ENCODE data around the gene HOXD3. TPM values are rescaled to one million over a fixed set of nuclear protein-coding genes. Genes with fewer than 3 reads are reported as not detected.
A peak's percentile ranks its signal among the peaks of the same experiment; 100 is the strongest.

The HOXD3 gene
- total RNA-seq, 4 donors from 2014 or later = 0.86 to 2.1 (median 1.4) TPM

DNA sequence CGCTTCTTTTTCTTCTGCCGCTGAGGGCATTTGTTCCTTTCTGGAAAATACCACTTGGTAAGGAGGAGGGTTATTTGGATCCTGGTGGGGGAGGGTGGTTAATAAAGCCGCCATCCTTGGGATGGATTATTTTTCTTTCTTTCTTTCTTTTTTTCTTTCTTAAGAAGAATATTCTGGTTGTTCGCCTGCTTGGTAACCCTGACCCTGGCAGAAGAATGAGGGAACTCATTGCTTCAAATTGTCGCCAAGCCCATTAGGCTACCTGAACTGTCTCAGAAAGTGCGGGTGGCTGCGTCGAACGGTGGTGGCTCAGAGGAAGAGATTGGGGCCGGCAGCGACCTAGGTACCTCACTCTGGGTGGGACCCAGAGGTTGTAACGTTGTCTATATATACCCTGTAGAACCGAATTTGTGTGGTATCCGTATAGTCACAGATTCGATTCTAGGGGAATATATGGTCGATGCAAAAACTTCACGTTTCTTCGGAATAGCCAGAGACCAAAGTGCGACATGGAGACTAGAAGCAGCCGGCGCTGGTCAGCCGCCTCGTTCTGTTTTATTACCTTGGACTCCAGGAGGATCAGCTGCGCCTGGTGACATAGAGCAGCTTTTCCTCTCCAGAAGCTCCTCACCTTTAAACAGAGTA is 7.0 kb upstream of the HOXD3 start:
- no peak for DNase-seq (ENCODE audit: extremely low spot score)
- 46% methylated on average over 24 of the region's 24 CpGs for WGBS
- Histone ChIP-seq H3K27me3 (peaks cover 0 to 100% (median 66%) of the 10 kb centered on the region in 4 donors), H3K27ac (replicated peaks in 1 of 4) (no peak overlapping the region), H3K4me1 (peaks cover 3 to 26% (median 13%) of the 10 kb centered on the region in 4 donors), H3K36me3 (no peaks in the 10 kb centered on the region), H3K4me3 (no peak overlapping the region), H3K9me3 (no peaks in the 10 kb centered on the region)
- intact Hi-C loops (cut with DNase I) = no loop called here
- TF ChIP-seq POLR2AphosphoS5 (IDR thresholded peaks at IDR 0.05) (no peak), POLR2A (IDR thresholded peaks at IDR 0.05; ENCODE audit: low read depth) (no peak), EP300 (IDR thresholded peaks at IDR 0.05) (no peak)
- TF ChIP-seq, protein P1, sequence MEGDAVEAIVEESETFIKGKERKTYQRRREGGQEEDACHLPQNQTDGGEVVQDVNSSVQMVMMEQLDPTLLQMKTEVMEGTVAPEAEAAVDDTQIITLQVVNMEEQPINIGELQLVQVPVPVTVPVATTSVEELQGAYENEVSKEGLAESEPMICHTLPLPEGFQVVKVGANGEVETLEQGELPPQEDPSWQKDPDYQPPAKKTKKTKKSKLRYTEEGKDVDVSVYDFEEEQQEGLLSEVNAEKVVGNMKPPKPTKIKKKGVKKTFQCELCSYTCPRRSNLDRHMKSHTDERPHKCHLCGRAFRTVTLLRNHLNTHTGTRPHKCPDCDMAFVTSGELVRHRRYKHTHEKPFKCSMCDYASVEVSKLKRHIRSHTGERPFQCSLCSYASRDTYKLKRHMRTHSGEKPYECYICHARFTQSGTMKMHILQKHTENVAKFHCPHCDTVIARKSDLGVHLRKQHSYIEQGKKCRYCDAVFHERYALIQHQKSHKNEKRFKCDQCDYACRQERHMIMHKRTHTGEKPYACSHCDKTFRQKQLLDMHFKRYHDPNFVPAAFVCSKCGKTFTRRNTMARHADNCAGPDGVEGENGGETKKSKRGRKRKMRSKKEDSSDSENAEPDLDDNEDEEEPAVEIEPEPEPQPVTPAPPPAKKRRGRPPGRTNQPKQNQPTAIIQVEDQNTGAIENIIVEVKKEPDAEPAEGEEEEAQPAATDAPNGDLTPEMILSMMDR (IDR thresholded peaks at IDR 0.05) = no peak

DNA sequence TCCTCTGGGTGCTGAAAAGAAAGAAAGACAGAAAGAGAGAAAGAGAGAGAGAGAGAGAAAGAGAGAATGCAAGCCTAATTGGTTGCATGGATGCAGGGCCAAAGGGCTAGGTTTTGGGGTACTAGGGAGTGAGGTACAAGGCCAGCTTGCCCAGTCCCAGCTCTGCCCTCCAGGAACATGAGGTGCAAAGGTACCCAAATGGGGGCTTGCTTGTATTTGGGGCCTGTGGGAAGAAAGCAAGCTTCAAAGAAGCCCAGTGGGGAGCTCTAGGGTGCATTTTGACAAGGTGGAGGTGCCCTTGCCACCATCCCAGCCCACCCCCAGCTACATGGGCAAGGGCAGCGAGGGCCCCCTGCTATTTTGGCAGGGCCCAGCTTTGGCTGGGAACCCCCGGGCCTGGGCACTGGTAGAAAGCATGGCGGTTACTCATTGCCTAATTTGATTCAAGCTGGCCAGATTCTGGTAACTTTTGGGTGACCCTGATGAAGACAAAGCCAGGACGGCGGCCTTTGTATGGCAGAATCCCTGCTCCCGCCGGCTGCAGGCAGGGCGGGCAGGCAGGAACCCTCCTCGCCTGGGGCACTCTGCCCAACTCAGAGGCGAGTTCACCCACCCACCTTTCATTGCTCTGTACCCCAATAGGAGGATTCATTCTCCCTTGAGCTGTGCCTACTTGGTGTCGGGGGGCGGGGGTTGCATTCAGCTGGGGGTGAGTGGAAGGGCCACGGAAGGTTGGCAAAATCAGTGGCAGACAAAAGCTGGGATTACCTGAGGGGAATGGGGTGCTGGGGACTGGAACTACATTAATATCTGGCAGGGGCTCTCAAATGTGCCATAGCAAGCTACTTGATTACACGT is 6.3 kb upstream of the HOXD3 start:
- no peak for DNase-seq (ENCODE audit: extremely low spot score)
- TF ChIP-seq, protein P1 (IDR thresholded peaks at IDR 0.05) = no peak
- TF ChIP-seq EP300 (IDR thresholded peaks at IDR 0.05) = no peak
- TF ChIP-seq POLR2A (IDR thresholded peaks at IDR 0.05; ENCODE audit: low read depth) = no peak
- TF ChIP-seq POLR2AphosphoS5 (IDR thresholded peaks at IDR 0.05) = no peak
- no peak overlapping the region for H3K4me3 ChIP-seq
- H3K27ac ChIP-seq (replicated peaks in 1 of 4) = no peak overlapping the region
- no peaks in the 10 kb centered on the region for H3K9me3 ChIP-seq
- WGBS = 46% methylated on average over 14 of the region's 14 CpGs
- peaks cover 0 to 100% (median 67%) of the 10 kb centered on the region in 4 donors for H3K27me3 ChIP-seq
- H3K4me1 ChIP-seq = peaks cover 3 to 26% (median 13%) of the 10 kb centered on the region in 4 donors
- H3K36me3 ChIP-seq = no peaks in the 10 kb centered on the region
- intact Hi-C loops (cut with DNase I) = no loop called here

DNA sequence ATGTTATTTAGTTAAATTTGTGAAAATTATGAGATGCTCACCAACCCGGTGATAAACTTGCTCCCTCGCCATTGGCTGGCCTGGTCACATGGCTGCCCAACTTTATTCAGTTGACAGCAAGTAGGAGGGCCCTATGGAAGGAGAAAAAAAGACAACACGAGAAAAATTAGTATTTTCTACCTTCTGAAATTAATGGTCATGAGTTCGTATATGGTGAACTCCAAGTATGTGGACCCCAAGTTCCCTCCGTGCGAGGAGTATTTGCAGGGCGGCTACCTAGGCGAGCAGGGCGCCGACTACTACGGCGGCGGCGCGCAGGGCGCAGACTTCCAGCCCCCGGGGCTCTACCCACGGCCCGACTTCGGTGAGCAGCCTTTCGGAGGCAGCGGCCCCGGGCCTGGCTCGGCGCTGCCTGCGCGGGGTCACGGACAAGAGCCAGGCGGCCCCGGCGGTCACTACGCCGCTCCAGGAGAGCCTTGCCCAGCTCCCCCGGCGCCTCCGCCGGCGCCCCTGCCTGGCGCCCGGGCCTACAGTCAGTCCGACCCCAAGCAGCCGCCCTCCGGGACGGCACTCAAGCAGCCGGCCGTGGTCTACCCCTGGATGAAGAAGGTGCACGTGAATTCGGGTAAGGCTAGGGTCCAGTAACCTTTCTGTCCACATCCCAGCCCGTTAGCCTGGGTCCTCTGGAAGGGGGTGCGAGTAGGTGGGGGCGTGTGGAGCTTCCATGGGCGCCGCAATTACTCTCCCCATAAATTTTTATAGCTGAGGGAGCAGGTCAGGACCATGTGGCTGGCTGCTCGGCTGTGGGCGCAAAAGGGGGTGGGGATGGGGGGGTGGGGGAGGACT is 5.4 kb upstream of the HOXD3 start, which contains the start of gene HOXD4:
TSS of gene HOXD4 (plus strand) at position 109 of the 846 bp plus-strand sequence. CDS start at position 193, 84 bp downstream.
- H3K4me3 ChIP-seq = peak within 1 kb of the TSS; percentile 21 to 40 (median 34)
- no peak within 1 kb of the TSS for H3K27ac ChIP-seq (replicated peaks in 1 of 4)
- peaks cover 3 to 30% (median 14%) of the 10 kb centered on the region in 4 donors for H3K4me1 ChIP-seq
- DNase-seq (ENCODE audit: extremely low spot score) = no peak
- TF ChIP-seq, protein P1 (IDR thresholded peaks at IDR 0.05) = no peak
- no peak for TF ChIP-seq POLR2AphosphoS5 (IDR thresholded peaks at IDR 0.05)
- no peak for TF ChIP-seq POLR2A (IDR thresholded peaks at IDR 0.05; ENCODE audit: low read depth)
- no peak for TF ChIP-seq EP300 (IDR thresholded peaks at IDR 0.05)
- intact Hi-C loops (cut with DNase I) = no loop called here
- no peaks in the 10 kb centered on the region for H3K9me3 ChIP-seq
- 26% methylated on average over 34 of the region's 55 CpGs for WGBS
- peaks cover 0 to 100% (median 67%) of the 10 kb centered on the region in 4 donors for H3K27me3 ChIP-seq
- H3K36me3 ChIP-seq = no peaks in the 10 kb centered on the region

DNA sequence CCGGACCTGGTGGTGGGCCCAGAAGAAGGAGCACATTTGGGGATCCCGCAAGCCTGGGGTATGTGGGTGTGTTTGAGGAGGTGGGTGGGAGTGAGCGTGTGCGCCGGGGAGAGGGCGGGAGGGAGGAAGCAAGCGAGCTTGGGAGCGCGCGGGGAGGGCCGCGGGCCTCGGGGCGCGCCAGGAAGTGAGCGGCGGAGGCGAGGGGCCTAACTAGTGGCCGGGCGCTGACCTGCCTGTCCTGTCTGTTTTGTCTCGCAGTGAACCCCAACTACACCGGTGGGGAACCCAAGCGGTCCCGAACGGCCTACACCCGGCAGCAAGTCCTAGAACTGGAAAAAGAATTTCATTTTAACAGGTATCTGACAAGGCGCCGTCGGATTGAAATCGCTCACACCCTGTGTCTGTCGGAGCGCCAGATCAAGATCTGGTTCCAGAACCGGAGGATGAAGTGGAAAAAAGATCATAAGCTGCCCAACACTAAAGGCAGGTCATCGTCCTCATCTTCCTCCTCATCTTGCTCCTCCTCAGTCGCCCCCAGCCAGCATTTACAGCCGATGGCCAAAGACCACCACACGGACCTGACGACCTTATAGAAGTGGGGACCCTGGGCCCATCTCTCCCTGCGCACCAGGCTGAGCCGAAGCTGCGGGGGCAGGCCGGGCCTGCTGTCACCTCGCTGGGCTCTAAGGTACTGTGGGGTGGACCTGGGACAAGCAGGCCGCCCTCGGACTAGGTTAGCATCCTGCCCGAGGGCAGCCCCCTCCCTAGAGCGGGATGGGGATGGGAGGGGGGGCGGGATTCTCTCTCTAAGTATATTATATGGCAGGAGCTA is 4.5 kb upstream of the HOXD3 start:
- intact Hi-C loops (cut with DNase I) = no loop called here
- WGBS = 31% methylated on average over 46 of the region's 48 CpGs
- no peak for DNase-seq (ENCODE audit: extremely low spot score)
- TF ChIP-seq POLR2AphosphoS5 (IDR thresholded peaks at IDR 0.05) = no peak
- no peak for TF ChIP-seq EP300 (IDR thresholded peaks at IDR 0.05)
- TF ChIP-seq, protein P1 (IDR thresholded peaks at IDR 0.05) = no peak
- no peak for TF ChIP-seq POLR2A (IDR thresholded peaks at IDR 0.05; ENCODE audit: low read depth)
- Histone ChIP-seq H3K4me3 (peak overlapping the region; percentile 21 to 40 (median 34)), H3K27ac (replicated peaks in 1 of 4) (no peak overlapping the region), H3K36me3 (no peaks in the 10 kb centered on the region), H3K4me1 (peaks cover 9 to 39% (median 23%) of the 10 kb centered on the region in 4 donors), H3K27me3 (peaks cover 7 to 100% (median 71%) of the 10 kb centered on the region in 4 donors), H3K9me3 (no peaks in the 10 kb centered on the region)
